ENCODE results near the gene CACNA2D1. TPM values are rescaled to one million over a fixed set of nuclear protein-coding genes. Genes with fewer than 3 reads are reported as not detected.

CACNA2D1 gene
- total and polyA plus RNA-seq, 9 of the 15 experiments (the other 6 are each of a cell fraction or from before 2014, with no cell fraction given) = 0.49 TPM; not detected in 8

DNA sequence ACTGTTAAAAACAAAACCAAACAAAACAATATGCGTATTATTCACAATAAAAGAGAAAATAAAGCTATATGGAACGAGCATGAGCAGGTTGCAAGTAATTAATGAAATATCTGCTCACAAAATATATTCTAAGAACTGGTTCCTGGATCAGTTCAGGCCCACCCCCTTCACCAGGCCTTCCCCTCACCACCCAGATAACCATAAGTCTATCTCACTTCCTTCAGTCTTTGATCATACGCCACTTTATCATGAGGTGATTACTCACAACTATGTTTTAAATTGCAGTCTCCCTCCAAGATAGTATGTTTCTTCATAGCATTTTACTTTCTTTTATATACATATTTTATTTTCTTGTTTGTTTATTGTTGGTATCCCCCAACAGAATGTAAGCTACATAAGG, 410.7 kb downstream of the CACNA2D1 start (continued):
- TF ChIP-seq NFXL1 (CRISPR knock-in tag; IDR thresholded peaks at IDR 0.05) (no peak), YBX1 (IDR thresholded peaks at IDR 0.05) (no peak), RBM15 (IDR thresholded peaks at IDR 0.05; ENCODE audit: insufficient read depth, low read length) (no peak), CXXC5 (CRISPR knock-in tag; IDR thresholded peaks at IDR 0.05) (no peak), BRF1 (IDR thresholded peaks at IDR 0.05; ENCODE audit: borderline replicate concordance, extremely low read depth, insufficient read length) (no peak), LCOR (CRISPR knock-in tag; IDR thresholded peaks at IDR 0.05) (no peak), ETV1 (tag; conservative IDR thresholded peaks at IDR 0.05; ENCODE audit: low read depth) (no peak), PRPF4 (IDR thresholded peaks at IDR 0.05; ENCODE audit: insufficient read depth, low read depth, low read length, poor library complexity, severe bottlenecking) (no peak)

DNA sequence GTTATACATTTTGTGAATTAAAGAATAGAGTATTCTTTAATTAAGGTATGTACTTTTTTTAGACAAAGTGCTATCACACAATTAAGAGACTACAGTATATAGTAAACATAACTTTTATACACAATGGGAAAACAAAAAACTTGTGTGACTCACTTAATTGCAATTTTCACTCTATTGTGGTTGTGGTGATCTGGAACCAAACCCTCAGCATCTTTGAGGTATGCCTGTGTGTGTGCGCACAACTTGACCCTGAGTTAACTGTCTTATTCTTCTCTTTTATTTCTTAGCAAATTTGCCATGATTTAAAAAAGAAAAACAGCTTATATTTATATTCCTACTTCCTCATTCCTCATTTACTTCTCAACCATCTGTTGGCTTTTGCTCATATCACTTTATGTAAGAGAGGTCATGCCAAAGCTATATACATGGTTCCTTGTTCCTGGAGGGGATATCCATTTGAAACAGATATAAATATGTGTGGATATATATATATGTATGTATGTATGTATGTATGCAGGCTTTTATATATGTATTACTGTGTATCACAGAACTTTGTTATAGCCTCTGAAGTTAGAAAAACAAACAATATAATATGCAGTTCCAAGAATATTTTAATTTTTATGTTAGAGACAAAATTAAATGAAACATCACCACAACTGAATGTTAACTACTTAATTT, 414.2 kb downstream of the CACNA2D1 start:
- H3K9me1 ChIP-seq (ENCODE audit: control insufficient read depth, insufficient read depth, low read length) = no peaks in the 10 kb centered on the region
- no peak overlapping the region for H3K4me2 ChIP-seq (ENCODE audit: insufficient read depth, low read length)
- in situ Hi-C loops (cut with MboI) = loop anchor here (25.0 kb wide), 1 partner anchor 533 kb away; no protein-coding TSS in a partner anchor
- no peaks in the 10 kb centered on the region for H3K4me1 ChIP-seq (replicated peaks in 1 of 2; ENCODE audit: control insufficient read depth in 2 of 2, insufficient read depth in 2 of 2, low read length in 2 of 2)
- POLR2A ChIA-PET = no interaction called here
- H4K20me1 ChIP-seq (replicated peaks; ENCODE audit: control insufficient read depth, insufficient read depth, low read length) = no peaks in the 10 kb centered on the region
- no peaks in the 10 kb centered on the region for H3K27me3 ChIP-seq (ENCODE audit: control insufficient read depth in 2 of 2, insufficient read depth in 2 of 2, low read length in 2 of 2)
- 9% methylated on average over 1 of the region's 1 CpG for WGBS (ENCODE audit: insufficient coverage, low coverage, missing lambda C conversion rate)
- H3K4me3 ChIP-seq = no peak overlapping the region
- CTCF ChIA-PET (ENCODE audit: low intra/inter-chr PET ratio) = no interaction called here
- no peaks in the 10 kb centered on the region for H3K79me2 ChIP-seq (ENCODE audit: control insufficient read depth, insufficient read depth, low read length)
- no peak for DNase-seq (ENCODE audit: extremely low read depth in 1 of 4, low spot score in 3 of 4)
- no peaks in the 10 kb centered on the region for H3K36me3 ChIP-seq (ENCODE audit: control insufficient read depth, insufficient read depth, low read length)
- no TSS peak for BruUV-seq (replicated peaks)
- FAIRE-seq = no peak
- no peaks in the 10 kb centered on the region for H3K9me3 ChIP-seq (replicated peaks; ENCODE audit: control insufficient read depth, insufficient read depth, low read depth, low read length)
- H3K9ac ChIP-seq (ENCODE audit: insufficient read depth in 1 of 2, low read depth in 2 of 2, low read length in 2 of 2) = no peak overlapping the region
- no peak overlapping the region for H3K27ac ChIP-seq (ENCODE audit: extremely low read depth, low read depth, low read length)
- intact Hi-C loops (cut with micrococcal nuclease) = no loop called here
- ATAC-seq = no peak
- no peak overlapping the region for H2AFZ ChIP-seq (ENCODE audit: low read depth, low read length)
- TF ChIP-seq, protein P1, sequence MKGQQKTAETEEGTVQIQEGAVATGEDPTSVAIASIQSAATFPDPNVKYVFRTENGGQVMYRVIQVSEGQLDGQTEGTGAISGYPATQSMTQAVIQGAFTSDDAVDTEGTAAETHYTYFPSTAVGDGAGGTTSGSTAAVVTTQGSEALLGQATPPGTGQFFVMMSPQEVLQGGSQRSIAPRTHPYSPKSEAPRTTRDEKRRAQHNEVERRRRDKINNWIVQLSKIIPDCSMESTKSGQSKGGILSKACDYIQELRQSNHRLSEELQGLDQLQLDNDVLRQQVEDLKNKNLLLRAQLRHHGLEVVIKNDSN (CRISPR knock-in tag; IDR thresholded peaks at IDR 0.05) = no peak
- no peak for TF ChIP-seq NFIX (CRISPR knock-in tag; IDR thresholded peaks at IDR 0.05; ENCODE audit: low read depth)
- TF ChIP-seq, protein P2, sequence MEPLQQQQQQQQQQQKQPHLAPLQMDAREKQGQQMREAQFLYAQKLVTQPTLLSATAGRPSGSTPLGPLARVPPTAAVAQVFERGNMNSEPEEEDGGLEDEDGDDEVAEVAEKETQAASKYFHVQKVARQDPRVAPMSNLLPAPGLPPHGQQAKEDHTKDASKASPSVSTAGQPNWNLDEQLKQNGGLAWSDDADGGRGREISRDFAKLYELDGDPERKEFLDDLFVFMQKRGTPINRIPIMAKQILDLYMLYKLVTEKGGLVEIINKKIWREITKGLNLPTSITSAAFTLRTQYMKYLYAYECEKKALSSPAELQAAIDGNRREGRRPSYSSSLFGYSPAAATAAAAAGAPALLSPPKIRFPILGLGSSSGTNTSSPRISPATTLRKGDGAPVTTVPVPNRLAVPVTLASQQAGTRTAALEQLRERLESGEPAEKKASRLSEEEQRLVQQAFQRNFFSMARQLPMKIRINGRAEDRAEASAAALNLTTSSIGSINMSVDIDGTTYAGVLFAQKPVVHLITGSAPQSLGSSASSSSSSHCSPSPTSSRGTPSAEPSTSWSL (CRISPR knock-in tag; IDR thresholded peaks at IDR 0.05; ENCODE audit: borderline replicate concordance) = no peak
- no peak for TF ChIP-seq MAFF (IDR thresholded peaks at IDR 0.05; ENCODE audit: low read length)
- no peak for TF ChIP-seq BMI1 (IDR thresholded peaks at IDR 0.05; ENCODE audit: low read length)
- no peak for TF ChIP-seq MIER1 (IDR thresholded peaks at IDR 0.05; ENCODE audit: low read depth)
- TF ChIP-seq ZEB2 (IDR thresholded peaks at IDR 0.05) = no peak
- TF ChIP-seq LARP7 (IDR thresholded peaks at IDR 0.05) = no peak

Measured in K562 (cell line).